ENCODE data around the gene HFE.
"Not testable (repeated sequence)": the region's sequence is repeated elsewhere in the genome, so short reads cannot be mapped to it uniquely, and the experiment has no call there.

The HFE gene

GRCh38 chr6:26059941-26060340, 27.3 kb upstream of the HFE start:
- no peak for DNase-seq (ENCODE audit: low read depth)

- DNase-seq (ENCODE audit: low read depth), result peak; percentile 61
Measured at GRCh38 chr6:26064619-26065257, 22.5 kb upstream of the HFE start.

- peak; percentile 86 for DNase-seq (ENCODE audit: low read depth)
Measured at GRCh38 chr6:26065952-26066380, 21.3 kb upstream of the HFE start.

GRCh38 chr6:26067367-26067766, 19.9 kb upstream of the HFE start:
- DNase-seq (ENCODE audit: low read depth), result no peak

GRCh38 chr6:26068036-26068435, 19.2 kb upstream of the HFE start:
- DNase-seq (ENCODE audit: low read depth), result no peak

GRCh38 chr6:26071135-26071534, 16.1 kb upstream of the HFE start:
- DNase-seq (ENCODE audit: low read depth), result peak; percentile 29

- DNase-seq (ENCODE audit: low read depth), result no peak
Measured at GRCh38 chr6:26075063-26075717, 12.0 kb upstream of the HFE start.

GRCh38 chr6:26078066-26078465, 9.2 kb upstream of the HFE start:
- DNase-seq (ENCODE audit: low read depth), result not testable (repeated sequence)

GRCh38 chr6:26081096-26081495, 6.1 kb upstream of the HFE start:
- not testable (repeated sequence) for DNase-seq (ENCODE audit: low read depth)

- no peak for DNase-seq (ENCODE audit: low read depth)
Measured at GRCh38 chr6:26086211-26086610, 1.0 kb upstream of the HFE start.

GRCh38 chr6:26088344-26088743, 1.1 kb downstream of the HFE start:
- peak; percentile 26 for DNase-seq (ENCODE audit: low read depth)

GRCh38 chr6:26089272-26089671, 2.0 kb downstream of the HFE start:
- peak; percentile 15 for DNase-seq (ENCODE audit: low read depth)

GRCh38 chr6:26092443-26092842, 5.2 kb downstream of the HFE start:
- DNase-seq (ENCODE audit: low read depth), result no peak

GRCh38 chr6:26094036-26094435, 6.8 kb downstream of the HFE start:
- no peak for DNase-seq (ENCODE audit: low read depth)

GRCh38 chr6:26097268-26097875, 10.1 kb downstream of the HFE start:
- DNase-seq (ENCODE audit: low read depth), result peak; percentile 71

- peak; percentile 81 for DNase-seq (ENCODE audit: low read depth)
Measured at GRCh38 chr6:26103141-26103769, 16.0 kb downstream of the HFE start.

GRCh38 chr6:26103770-26104456, 16.7 kb downstream of the HFE start:
- peak; percentile 96 for DNase-seq (ENCODE audit: low read depth)

- no peak for DNase-seq (ENCODE audit: low read depth)
Measured at GRCh38 chr6:26104457-26105108, 17.4 kb downstream of the HFE start.

GRCh38 chr6:26105109-26105730, 18.0 kb downstream of the HFE start:
- no peak for DNase-seq (ENCODE audit: low read depth)

GRCh38 chr6:26105842-26106241, 18.6 kb downstream of the HFE start:
- peak; percentile 73 for DNase-seq (ENCODE audit: low read depth)

- no peak for DNase-seq (ENCODE audit: low read depth)
Measured at GRCh38 chr6:26107935-26108334, 20.7 kb downstream of the HFE start.
